H9 (cell line): Measurements from ENCODE around the gene MBTD1. TPM values are rescaled to one million over a fixed set of nuclear protein-coding genes. Genes with fewer than 3 reads are reported as not detected.

Source experiments
- DNase-seq: peaks from one replicate; pipeline ENCODE4 v3.0.0-alpha.2; 2017
- H2AFZ ChIP-seq: one replicate; pipeline ENCODE4 v1.6.1; 2013; ENCODE audit warnings: mild to moderate bottlenecking, low read length, control low read depth, moderate library complexity
- H2AK5ac ChIP-seq: 2 replicates; pipeline ENCODE4 v1.6.1; 2013; ENCODE audit warnings: low read length, control low read depth, mixed read lengths; ENCODE audit not compliant: insufficient read length
- H2BK120ac ChIP-seq: one replicate; pipeline ENCODE4 v1.6.1; 2013; ENCODE audit warnings: low read depth, mild to moderate bottlenecking, low read length, control low read depth, inconsistent platforms; ENCODE audit not compliant: poor library complexity, severe bottlenecking
- H2BK12ac ChIP-seq: 2 replicates; pipeline ENCODE4 v1.6.1; 2013; ENCODE audit warnings: low read length, control low read depth, mixed read lengths, low read depth; ENCODE audit not compliant: insufficient read length
- H2BK15ac ChIP-seq: 2 replicates; pipeline ENCODE4 v1.6.1; 2013; ENCODE audit warnings: low read depth, low read length, control low read depth
- H2BK20ac ChIP-seq: one replicate; pipeline ENCODE4 v1.6.1; 2013; ENCODE audit warnings: low read depth, mild to moderate bottlenecking, low read length, control low read depth, inconsistent platforms; ENCODE audit not compliant: poor library complexity, severe bottlenecking
- H2BK5ac ChIP-seq: 2 replicates; pipeline ENCODE4 v1.6.1; 2013; ENCODE audit warnings: low read length, control low read depth, mixed read lengths; ENCODE audit not compliant: insufficient read length
- H3K14ac ChIP-seq: 2 replicates; pipeline ENCODE4 v1.6.1; 2013; ENCODE audit warnings: low read length, control low read depth; ENCODE audit not compliant: insufficient read depth
- H3K18ac ChIP-seq: 2 replicates; pipeline ENCODE4 v1.6.1; 2013; ENCODE audit warnings: low read depth, mild to moderate bottlenecking, mixed read lengths, low read length, control low read depth; ENCODE audit not compliant: insufficient read length
- H3K23ac ChIP-seq: 2 replicates; pipeline ENCODE4 v1.6.1; 2013; ENCODE audit warnings: low read length, control low read depth, mixed read lengths, low read depth; ENCODE audit not compliant: insufficient read length
- H3K23me2 ChIP-seq: 2 replicates; pipeline ENCODE4 v1.6.1; 2013; ENCODE audit warnings: low read depth, mild to moderate bottlenecking, mixed read lengths, low read length, control low read depth; ENCODE audit not compliant: insufficient read length, poor library complexity, severe bottlenecking
- H3K27ac ChIP-seq: 2 replicates; pipeline ENCODE4 v1.5.1; 2013; ENCODE audit warnings: low read length, control low read depth, mixed read lengths, low read depth; ENCODE audit not compliant: insufficient read length
- H3K27me3 ChIP-seq: 2 replicates; pipeline ENCODE4 v1.6.1; 2013; ENCODE audit warnings: low read length, control low read depth, inconsistent platforms; ENCODE audit not compliant: insufficient read depth
- H3K4ac ChIP-seq: 2 replicates; pipeline ENCODE4 v1.6.1; 2013; ENCODE audit warnings: low read depth, mild to moderate bottlenecking, control low read depth, inconsistent platforms, low read length, moderate library complexity
- H3K4me1 ChIP-seq: 2 replicates; pipeline ENCODE4 v1.6.1; 2013; ENCODE audit warnings: low read length, control low read depth, inconsistent platforms; ENCODE audit not compliant: insufficient read depth
- H3K4me2 ChIP-seq: 2 replicates; pipeline ENCODE4 v1.6.1; 2013; ENCODE audit warnings: low read length, control low read depth, mixed read lengths; ENCODE audit not compliant: insufficient read length, insufficient read depth
- H3K56ac ChIP-seq: 2 replicates; pipeline ENCODE4 v1.6.1; 2013; ENCODE audit warnings: low read depth, mild to moderate bottlenecking, mixed read lengths, low read length, control low read depth; ENCODE audit not compliant: insufficient read length
- H3K79me1 ChIP-seq: 2 replicates; pipeline ENCODE4 v1.6.1; 2013; ENCODE audit warnings: low read depth, mild to moderate bottlenecking, moderate library complexity, low read length, control low read depth, inconsistent platforms; ENCODE audit not compliant: insufficient read depth, poor library complexity, severe bottlenecking
- H3K79me2 ChIP-seq: 2 replicates; pipeline ENCODE4 v1.6.1; 2013; ENCODE audit warnings: low read length, control low read depth, inconsistent platforms; ENCODE audit not compliant: insufficient read depth
- H3K9ac ChIP-seq: 2 replicates; pipeline ENCODE4 v1.6.1; 2013; ENCODE audit warnings: low read length, control low read depth, mixed read lengths; ENCODE audit not compliant: insufficient read length; ENCODE audit errors: extremely low read depth
- H3K9me3 ChIP-seq: one replicate; pipeline ENCODE4 v1.6.1; 2013; ENCODE audit warnings: low read depth, low read length, inconsistent platforms; ENCODE audit not compliant: control insufficient read depth
- H3T11ph ChIP-seq: one replicate; pipeline ENCODE4 v1.6.1; 2013; ENCODE audit warnings: mild to moderate bottlenecking, low read length, control low read depth, inconsistent platforms
- H4K20me1 ChIP-seq: one replicate; pipeline ENCODE4 v1.6.1; 2013; ENCODE audit not compliant: control insufficient read depth, insufficient read length, insufficient read depth
- H4K5ac ChIP-seq: 2 replicates; pipeline ENCODE4 v1.6.1; 2013; ENCODE audit warnings: low read depth, mild to moderate bottlenecking, mixed read lengths, low read length, control low read depth; ENCODE audit not compliant: insufficient read length
- H4K8ac ChIP-seq: replicated peaks from 2 replicates; pipeline ENCODE4 v1.6.1; 2013; ENCODE audit warnings: low read length, control low read depth, mixed read lengths, low read depth; ENCODE audit not compliant: insufficient read length
- H4K91ac ChIP-seq: 2 replicates; pipeline ENCODE4 v1.6.1; 2013; ENCODE audit warnings: low read depth, mild to moderate bottlenecking, moderate library complexity, mixed read lengths, low read length, control low read depth; ENCODE audit not compliant: insufficient read length
- H3K27ac Mint-ChIP-seq, 3 experiments: 2 replicates in 2 of 3; 3 replicates in 1 of 3; pipeline ENCODE4 v1.8.0; 2020 to 2021; ENCODE audit warnings: mixed read lengths in 3 of 3, mild to moderate bottlenecking in 1 of 3, moderate library complexity in 1 of 3
- H3K27me3 Mint-ChIP-seq: 2 replicates; pipeline ENCODE4 v1.8.0; 2021; ENCODE audit warnings: low read depth, mild to moderate bottlenecking, moderate library complexity, mixed read lengths
- H3K36me3 Mint-ChIP-seq, 3 experiments: 2 replicates in 2 of 3; 3 replicates in 1 of 3; pipeline ENCODE4 v1.8.0; 2020 to 2021; ENCODE audit warnings: low read depth in 3 of 3, mixed read lengths in 3 of 3; ENCODE audit not compliant: insufficient read depth in 1 of 3
- H3K4me1 Mint-ChIP-seq, 2 experiments: 2 replicates each; pipeline ENCODE4 v1.8.0; 2020; ENCODE audit warnings: mixed read lengths in 2 of 2
- H3K4me3 Mint-ChIP-seq, 2 experiments: 2 replicates in 1 of 2; 3 replicates in 1 of 2; pipeline ENCODE4 v1.8.0; 2020 to 2021; ENCODE audit warnings: mild to moderate bottlenecking in 2 of 2, mixed read lengths in 2 of 2, moderate library complexity in 1 of 2
- H3K9me3 Mint-ChIP-seq, 2 experiments: 2 replicates in 1 of 2; 3 replicates in 1 of 2; pipeline ENCODE4 v1.8.0; 2020; ENCODE audit warnings: mild to moderate bottlenecking in 2 of 2, mixed read lengths in 2 of 2, moderate library complexity in 1 of 2
- CTCF ChIP-seq: fragments of 200-600 bp; sonication (generic); conservative IDR thresholded peaks from 3 replicates; pipeline ENCODE4 v1.8.0; 2021; ENCODE audit warnings: antibody characterized with exemption, mild to moderate bottlenecking
- whole genome bisulfite sequencing: extraction: QIAGEN DNeasy Blood & Tissue Kit; methylation state at CpG from one replicate; pipeline ENCODE4 v1.1.7; 2013; ENCODE audit warnings: missing lambda C conversion rate, low lambda C conversion rate, mixed read lengths; ENCODE audit not compliant: insufficient read length; ENCODE audit errors: extremely low coverage; 5-methylcytosine and 5-hydroxymethylcytosine counted together
- total RNA-seq: library from RNA; stranded (reverse); gene quantifications from 2 replicates; pipeline ENCODE4 v1.2.1, GENCODE V29; 2021

Gene MBTD1
- total RNA-seq, 1 experiment from 2014 or later: 49.6 TPM

- no peak overlapping the region for H4K5ac ChIP-seq
- Mint-ChIP-seq H3K9me3 (no peaks in the 10 kb centered on the region), H3K4me1 (peaks cover 7 to 9% of the 10 kb centered on the region in 2 experiments), H3K27me3 (no peaks in the 10 kb centered on the region), H3K27ac (no peak overlapping the region), H3K4me3 (no peak overlapping the region), H3K36me3 (peaks cover 33 to 69% (median 41%) of the 10 kb centered on the region in 3 experiments; a peak in 6 of 7 replicates)
- no peak overlapping the region for H3K14ac ChIP-seq
- no peaks in the 10 kb centered on the region for H3K4me1 ChIP-seq
- H3K27ac ChIP-seq: no peak overlapping the region
- H2BK120ac ChIP-seq: no peak overlapping the region
- H2BK12ac ChIP-seq: no peak overlapping the region
- no peaks in the 10 kb centered on the region for H3K27me3 ChIP-seq
- no CpG with 5 or more reads among the region's 2 CpGs for WGBS
- H4K91ac ChIP-seq: no peak overlapping the region
- H3K23me2 ChIP-seq: peaks cover 8% of the 10 kb centered on the region
- H3K23ac ChIP-seq: no peak overlapping the region
- no peak overlapping the region for H3T11ph ChIP-seq
- no peak overlapping the region for H2BK15ac ChIP-seq
- H2BK20ac ChIP-seq: no peak overlapping the region
- H4K8ac ChIP-seq: no peak overlapping the region
- H3K79me2 ChIP-seq: no peaks in the 10 kb centered on the region; the same call in 1 of the 2 replicates
- DNase-seq: no peak
- H3K18ac ChIP-seq: no peak overlapping the region
- H3K56ac ChIP-seq: no peak overlapping the region
- H2BK5ac ChIP-seq: no peak overlapping the region
- TF ChIP-seq CTCF: no peak
- H3K79me1 ChIP-seq: peaks cover 4% of the 10 kb centered on the region
- no peak overlapping the region for H3K9ac ChIP-seq
- no peak overlapping the region for H2AK5ac ChIP-seq
- H3K9me3 ChIP-seq: no peaks in the 10 kb centered on the region
- no peak overlapping the region for H3K4me2 ChIP-seq
- H3K4ac ChIP-seq: no peak overlapping the region
- no peaks in the 10 kb centered on the region for H4K20me1 ChIP-seq
- H2AFZ ChIP-seq: no peak overlapping the region
Measured at GRCh38 chr17:51170736-51171135, 89.1 kb downstream of the MBTD1 start.
